Pancreas (tissue), 10 donors: ENCODE results near the gene DUOX1. TPM values are rescaled to one million over a fixed set of nuclear protein-coding genes. Genes with fewer than 3 reads are reported as not detected.

ENCODE experiments used
- ATAC-seq, 4 donors: fragments of 200-7000 bp; cut with Tn5 transposase; one replicate each; pipeline versions ENCODE4 v1.8.0 to v1.9.1; 2020; ENCODE audit warnings: mild to moderate bottlenecking in 4 of 4, moderate library complexity in 4 of 4
- DNase-seq, 6 donors: peaks; one replicate each; pipeline ENCODE4 v3.0.0-alpha.2; 2020
- FAIRE-seq: peaks from 2 replicates; lab custom pipeline; 2012; peaks lifted over from hg19 to GRCh38; lab: Jason Lieb, UNC
- H3K27ac ChIP-seq, 4 donors: fragments of 200-600 bp; sonication (generic); 1 replicate in 3 of 4; 2 replicates in 1 of 4; pipeline versions ENCODE4 v1.5.0 to v1.8.0; 2020
- H3K27me3 ChIP-seq, 4 donors: fragments of 200-600 bp; one replicate each; pipeline ENCODE4 v1.8.0; 2021
- H3K36me3 ChIP-seq, 3 donors: fragments of 200-600 bp; sonication (generic) in 1 of 3; one replicate each; pipeline versions ENCODE4 v1.5.0 to v1.8.0; 2020 to 2021
- H3K4me1 ChIP-seq, 3 donors: fragments of 200-600 bp; one replicate each; pipeline ENCODE4 v1.8.0; 2021
- H3K4me3 ChIP-seq, 4 donors: fragments of 200-600 bp; sonication (generic) in 2 of 4; one replicate each; pipeline versions ENCODE4 v1.5.0 to v1.8.0; 2020 to 2021
- H3K9me3 ChIP-seq, 4 donors: fragments of 200-600 bp; one replicate each; pipeline ENCODE4 v1.8.0; 2021
- WGBS, 2 donors: extraction: QIAGEN DNeasy Blood & Tissue Kit; methylation state at CpG; one replicate each; pipeline ENCODE4 v1.1.7; 2013; 5-methylcytosine and 5-hydroxymethylcytosine counted together
- intact Hi-C, 3 donors: fragments of 100-400 bp; cut with DNase I; formaldehyde crosslinking; loops; one replicate each; pipeline versions ENCODE4 v1.11.1 to v1.14.2; 2022
- polyA plus RNA-seq, 2 donors: library from polyadenylated mRNA; stranded (reverse); fragments of 200-250 nt; gene quantifications; one replicate each; pipeline ENCODE4 v1.2.3, GENCODE V29; 2013
- total RNA-seq, 6 donors: library from RNA; stranded (reverse); fragmentation: NEBNext Ultra II Directional in 4 of 6; extraction: Animal tissue kit (Norgen Biotek cat#: 25700) in 4 of 6; gene quantifications; one replicate each; pipeline versions ENCODE4 v1.2.1 to v1.2.4, GENCODE V29; 2021 to 2023
- TF ChIP-seq, protein P1 (sequence below), 4 donors: fragments of 200-600 bp; sonication (generic) in 3 of 4; IDR thresholded peaks; one replicate each; pipeline versions ENCODE4 v1.5.0 to v1.8.0; 2021; ENCODE audit warnings: antibody characterized with exemption in 4 of 4
- donor health status: healthy with polysubstance abuse.
- donor health status: DM: no; HTN: no; CAD: no; lungs with moderate emphysema.
- donor health status: DM: no; HTN: no; CAD: no.
- donor health status: control.
- donor health status: control.
- donor health status: Bipolar disorder and iron deficiency.
- donor health status: DM: yes; HTN: yes; CAD: no.
- donor health status: DM: no; HTN: no; CAD: no.
- donor health status: DM: no; HTN: no; CAD: no.
- donor health status: DM: yes; HTN: yes; CAD: no.

Gene DUOX1
- total and polyA plus RNA-seq, 8 donors, result 0.14 to 0.97 (median 0.42) TPM

DNA sequence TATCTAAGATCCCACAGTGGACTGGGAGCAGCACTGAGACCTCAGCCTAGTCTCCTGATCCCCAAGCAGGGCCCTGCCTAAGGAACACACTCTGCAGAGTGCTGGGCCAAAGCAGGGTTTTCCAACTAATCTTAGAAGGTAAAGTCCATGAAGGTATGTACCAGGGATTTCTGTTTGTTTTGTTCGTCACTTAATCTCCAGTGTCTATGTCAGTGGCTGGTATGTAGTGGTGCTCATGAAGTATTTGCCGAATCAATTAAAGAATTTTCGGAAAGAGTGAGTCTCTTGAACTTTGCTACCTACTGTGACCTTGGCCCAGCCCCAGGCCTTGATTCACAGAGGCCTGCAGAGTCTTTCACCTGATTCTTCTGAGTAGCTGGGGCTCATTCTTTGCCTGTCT, 1.7 kb downstream of the DUOX1 start:
- TF ChIP-seq, protein P1, sequence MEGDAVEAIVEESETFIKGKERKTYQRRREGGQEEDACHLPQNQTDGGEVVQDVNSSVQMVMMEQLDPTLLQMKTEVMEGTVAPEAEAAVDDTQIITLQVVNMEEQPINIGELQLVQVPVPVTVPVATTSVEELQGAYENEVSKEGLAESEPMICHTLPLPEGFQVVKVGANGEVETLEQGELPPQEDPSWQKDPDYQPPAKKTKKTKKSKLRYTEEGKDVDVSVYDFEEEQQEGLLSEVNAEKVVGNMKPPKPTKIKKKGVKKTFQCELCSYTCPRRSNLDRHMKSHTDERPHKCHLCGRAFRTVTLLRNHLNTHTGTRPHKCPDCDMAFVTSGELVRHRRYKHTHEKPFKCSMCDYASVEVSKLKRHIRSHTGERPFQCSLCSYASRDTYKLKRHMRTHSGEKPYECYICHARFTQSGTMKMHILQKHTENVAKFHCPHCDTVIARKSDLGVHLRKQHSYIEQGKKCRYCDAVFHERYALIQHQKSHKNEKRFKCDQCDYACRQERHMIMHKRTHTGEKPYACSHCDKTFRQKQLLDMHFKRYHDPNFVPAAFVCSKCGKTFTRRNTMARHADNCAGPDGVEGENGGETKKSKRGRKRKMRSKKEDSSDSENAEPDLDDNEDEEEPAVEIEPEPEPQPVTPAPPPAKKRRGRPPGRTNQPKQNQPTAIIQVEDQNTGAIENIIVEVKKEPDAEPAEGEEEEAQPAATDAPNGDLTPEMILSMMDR (IDR thresholded peaks at IDR 0.05), result no peak
- H3K4me3 ChIP-seq, result no peak overlapping the region
- FAIRE-seq (no peak), DNase-seq (no peak), ATAC-seq (no peak)
- intact Hi-C loops, result no loop called here
- no peak overlapping the region for H3K27ac ChIP-seq
- peaks cover 0 to 7% (median 2%) of the 10 kb centered on the region in 4 donors for H3K27me3 ChIP-seq
- H3K36me3 ChIP-seq, result no peaks in the 10 kb centered on the region
- WGBS, 2 donors, result 38 to 48% methylated on average over 3 of the region's 3 CpGs
- no peaks in the 10 kb centered on the region for H3K4me1 ChIP-seq
- H3K9me3 ChIP-seq, result no peaks in the 10 kb centered on the region

DNA sequence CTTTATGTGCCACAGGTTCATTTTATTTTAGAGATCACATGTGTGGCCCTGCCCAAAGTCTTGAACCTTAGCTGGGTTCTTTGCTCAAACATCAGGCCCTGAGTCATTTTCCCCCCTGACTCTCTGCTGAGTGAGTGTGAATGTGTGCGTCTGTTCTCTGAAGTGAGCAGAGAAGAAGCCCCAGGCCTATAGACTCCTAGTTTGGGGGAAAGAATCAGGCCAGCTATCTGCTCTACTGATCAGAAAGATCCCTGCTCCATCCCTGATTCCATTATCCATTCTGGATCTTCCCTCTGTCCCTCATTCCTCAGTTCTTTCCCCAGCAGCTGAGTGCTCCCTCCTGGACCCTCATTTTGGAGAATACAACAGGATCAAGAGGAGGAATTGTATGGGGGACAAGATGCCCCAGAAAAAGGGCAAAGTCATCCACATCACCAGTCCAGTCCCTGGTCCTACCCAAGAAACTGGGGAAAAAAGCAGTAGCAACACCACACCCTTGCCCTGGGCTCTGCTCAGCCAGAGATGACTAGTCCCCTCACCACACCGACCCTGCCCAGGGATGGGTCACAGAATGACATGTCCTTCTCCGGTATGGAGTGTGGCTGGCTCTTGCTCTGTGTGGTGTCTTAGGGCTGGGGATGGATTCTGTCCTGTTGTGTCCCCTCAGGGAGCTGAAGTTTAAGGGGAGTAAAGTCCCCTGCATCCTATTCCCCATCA, 3.2 kb downstream of the DUOX1 start:
- 78 to 81% methylated on average over 3 of the region's 3 CpGs for WGBS, 2 donors
- Histone ChIP-seq H3K9me3 (no peaks in the 10 kb centered on the region), H3K36me3 (no peaks in the 10 kb centered on the region), H3K4me3 (no peak overlapping the region), H3K4me1 (no peaks in the 10 kb centered on the region), H3K27me3 (peaks cover 0 to under 1% (median 0%) of the 10 kb centered on the region in 4 donors), H3K27ac (no peak overlapping the region)
- DNase-seq, result no peak
- TF ChIP-seq, protein P1 (IDR thresholded peaks at IDR 0.05), result no peak
- FAIRE-seq, result no peak
- ATAC-seq, result no peak
- intact Hi-C loops, result no loop called here

DNA sequence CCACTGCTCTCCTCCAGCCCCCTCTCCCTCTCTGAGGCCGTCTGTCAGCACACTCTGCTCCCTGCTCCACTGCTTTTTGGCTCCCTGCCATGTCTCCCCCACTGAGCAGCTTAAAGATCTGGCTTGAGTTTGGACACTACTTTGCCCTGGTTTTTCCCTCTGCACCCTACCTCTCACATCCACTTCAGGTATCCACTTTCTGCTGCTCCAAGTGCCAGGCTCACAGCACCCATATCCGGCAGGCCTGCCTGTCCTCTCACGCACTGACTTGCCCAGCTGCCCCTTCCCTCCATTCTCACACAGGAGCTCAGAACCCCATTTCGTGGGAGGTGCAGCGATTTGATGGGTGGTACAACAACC, 3.7 kb downstream of the DUOX1 start:
- no peak overlapping the region for H3K27ac ChIP-seq
- 83 to 91% methylated on average over 5 of the region's 5 CpGs for WGBS, 2 donors
- no peaks in the 10 kb centered on the region for H3K27me3 ChIP-seq
- TF ChIP-seq, protein P1 (IDR thresholded peaks at IDR 0.05), result no peak
- DNase-seq, result peak in 1 of 6 donors; percentile 31
- no peak for ATAC-seq
- no peak for FAIRE-seq
- no peaks in the 10 kb centered on the region for H3K9me3 ChIP-seq
- no peak overlapping the region for H3K4me3 ChIP-seq
- intact Hi-C loops, result no loop called here
- no peaks in the 10 kb centered on the region for H3K36me3 ChIP-seq
- H3K4me1 ChIP-seq, result no peaks in the 10 kb centered on the region

DNA sequence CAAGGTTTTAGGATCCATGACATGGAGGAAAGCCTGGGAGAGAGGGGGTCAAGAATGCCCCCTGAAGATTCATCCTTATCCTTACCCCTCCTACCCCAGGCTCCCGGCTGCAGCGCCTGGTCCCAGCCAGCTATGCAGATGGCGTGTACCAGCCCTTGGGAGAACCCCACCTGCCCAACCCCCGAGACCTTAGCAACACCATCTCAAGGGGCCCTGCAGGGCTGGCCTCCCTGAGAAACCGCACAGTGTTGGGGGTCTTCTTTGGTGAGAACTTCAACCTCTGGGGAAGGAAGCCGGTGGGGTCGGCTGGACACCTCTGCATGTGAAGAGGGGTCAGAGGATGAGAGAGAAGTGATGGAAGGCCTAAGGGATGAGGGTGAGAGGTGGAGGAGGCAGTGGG, 4.3 kb downstream of the DUOX1 start:
- no peak overlapping the region for H3K4me3 ChIP-seq
- ATAC-seq, result no peak
- FAIRE-seq, result no peak
- DNase-seq, result peak in 1 of 6 donors; percentile 50
- H3K9me3 ChIP-seq, result no peaks in the 10 kb centered on the region
- no peak overlapping the region for H3K27ac ChIP-seq
- H3K4me1 ChIP-seq, result no peaks in the 10 kb centered on the region
- H3K27me3 ChIP-seq, result no peaks in the 10 kb centered on the region
- no peaks in the 10 kb centered on the region for H3K36me3 ChIP-seq
- TF ChIP-seq, protein P1 (IDR thresholded peaks at IDR 0.05), result no peak
- WGBS, 2 donors, result 91 to 97% methylated on average over 7 of the region's 7 CpGs
- intact Hi-C loops, result no loop called here
